ENCODE results near the gene PKD1L1.

Gene PKD1L1

DNA sequence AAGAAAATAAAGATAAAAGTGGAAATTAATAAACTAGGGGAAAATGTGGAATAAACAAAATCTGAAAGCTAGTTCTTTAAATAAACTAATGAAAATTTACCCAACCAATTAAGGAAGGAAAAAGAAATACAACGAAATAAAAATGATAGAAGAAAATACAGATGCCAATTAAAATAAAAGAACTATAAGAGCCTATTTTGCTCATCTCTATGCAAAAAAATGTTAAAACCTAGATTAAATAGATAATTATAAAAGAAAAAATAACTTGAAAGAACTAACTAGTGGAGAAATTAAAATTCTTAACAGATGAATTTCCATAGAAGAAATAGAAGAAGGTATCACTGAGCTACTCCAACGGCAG lies 32.7 kb downstream of the PKD1L1 start:
- no peak overlapping the region for H3K4me3 ChIP-seq (ENCODE audit: control insufficient read depth, low read depth, low read length)
- no peak for DNase-seq (ENCODE audit: low read depth)
- TF ChIP-seq, protein P1, sequence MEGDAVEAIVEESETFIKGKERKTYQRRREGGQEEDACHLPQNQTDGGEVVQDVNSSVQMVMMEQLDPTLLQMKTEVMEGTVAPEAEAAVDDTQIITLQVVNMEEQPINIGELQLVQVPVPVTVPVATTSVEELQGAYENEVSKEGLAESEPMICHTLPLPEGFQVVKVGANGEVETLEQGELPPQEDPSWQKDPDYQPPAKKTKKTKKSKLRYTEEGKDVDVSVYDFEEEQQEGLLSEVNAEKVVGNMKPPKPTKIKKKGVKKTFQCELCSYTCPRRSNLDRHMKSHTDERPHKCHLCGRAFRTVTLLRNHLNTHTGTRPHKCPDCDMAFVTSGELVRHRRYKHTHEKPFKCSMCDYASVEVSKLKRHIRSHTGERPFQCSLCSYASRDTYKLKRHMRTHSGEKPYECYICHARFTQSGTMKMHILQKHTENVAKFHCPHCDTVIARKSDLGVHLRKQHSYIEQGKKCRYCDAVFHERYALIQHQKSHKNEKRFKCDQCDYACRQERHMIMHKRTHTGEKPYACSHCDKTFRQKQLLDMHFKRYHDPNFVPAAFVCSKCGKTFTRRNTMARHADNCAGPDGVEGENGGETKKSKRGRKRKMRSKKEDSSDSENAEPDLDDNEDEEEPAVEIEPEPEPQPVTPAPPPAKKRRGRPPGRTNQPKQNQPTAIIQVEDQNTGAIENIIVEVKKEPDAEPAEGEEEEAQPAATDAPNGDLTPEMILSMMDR (IDR thresholded peaks at IDR 0.05; ENCODE audit: control insufficient read depth, insufficient read depth, low read depth, low read length, missing control alignments) = no peak

DNA sequence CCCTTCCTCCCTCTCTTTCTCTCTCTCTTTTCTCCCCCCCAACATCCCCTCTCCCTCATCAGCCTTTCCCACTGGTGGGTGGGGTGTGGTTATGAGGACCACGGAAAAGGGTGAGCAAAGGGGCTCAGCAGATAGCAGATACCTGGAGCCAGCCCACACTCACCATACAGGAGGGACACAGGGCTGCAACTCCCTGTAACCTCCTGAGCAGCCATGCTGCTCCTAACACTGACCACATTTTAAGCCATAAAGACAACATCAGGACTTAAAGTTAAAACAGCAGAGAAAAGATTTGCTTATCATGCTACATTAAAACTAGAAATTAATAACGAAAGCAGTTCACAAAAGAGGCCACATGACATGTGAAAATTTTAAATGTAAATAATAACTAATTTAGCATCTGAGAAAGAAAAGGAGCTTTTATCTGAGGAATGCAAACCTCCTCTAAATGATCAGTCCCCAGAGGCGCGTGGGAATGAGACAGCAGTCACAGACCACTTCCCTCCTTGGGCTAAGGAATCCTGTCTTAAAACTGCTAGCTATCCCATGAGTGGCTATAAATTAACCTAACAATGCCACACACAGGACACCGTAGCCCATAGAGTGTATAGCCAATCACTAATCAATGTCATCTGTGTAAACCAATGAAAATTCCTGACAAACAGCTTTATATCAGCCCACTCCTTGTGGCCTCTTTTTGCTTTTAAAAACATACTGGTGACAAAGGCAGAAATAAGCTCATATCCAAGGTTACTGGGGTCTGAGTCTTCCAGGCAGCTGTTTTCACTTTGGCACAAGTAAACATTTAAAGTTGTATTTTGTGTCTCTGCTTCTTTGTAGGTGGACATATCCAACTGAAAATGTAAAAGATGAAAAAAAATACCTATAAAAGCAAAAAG lies 33.3 kb downstream of the PKD1L1 start:
- DNase-seq (ENCODE audit: low read depth) = no peak
- no peak overlapping the region for H3K4me3 ChIP-seq (ENCODE audit: control insufficient read depth, low read depth, low read length)
- TF ChIP-seq, protein P1 (IDR thresholded peaks at IDR 0.05; ENCODE audit: control insufficient read depth, insufficient read depth, low read depth, low read length, missing control alignments) = no peak

DNA sequence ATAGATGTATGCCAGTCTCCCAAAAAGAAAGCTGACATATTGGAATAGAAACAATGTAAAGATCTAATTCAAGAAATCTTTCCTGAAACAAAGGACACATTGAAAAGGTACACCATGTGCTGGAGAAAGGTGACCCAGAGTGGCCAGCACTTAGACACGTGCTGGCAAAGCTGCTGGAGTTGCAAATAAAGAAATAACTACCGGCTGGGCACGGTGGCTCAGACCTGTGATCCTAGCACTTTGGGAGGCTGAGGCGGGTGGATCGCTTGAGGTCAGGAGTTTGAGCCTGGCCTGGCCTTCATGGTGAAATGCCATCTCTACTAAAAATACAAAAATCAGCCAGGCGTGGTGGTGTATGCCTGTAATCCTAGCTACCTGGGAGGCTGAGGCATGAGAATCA lies 35.9 kb downstream of the PKD1L1 start:
- no peak overlapping the region for H3K4me3 ChIP-seq (ENCODE audit: control insufficient read depth, low read depth, low read length)
- no peak for DNase-seq (ENCODE audit: low read depth)
- TF ChIP-seq, protein P1 (IDR thresholded peaks at IDR 0.05; ENCODE audit: control insufficient read depth, insufficient read depth, low read depth, low read length, missing control alignments) = no peak

DNA sequence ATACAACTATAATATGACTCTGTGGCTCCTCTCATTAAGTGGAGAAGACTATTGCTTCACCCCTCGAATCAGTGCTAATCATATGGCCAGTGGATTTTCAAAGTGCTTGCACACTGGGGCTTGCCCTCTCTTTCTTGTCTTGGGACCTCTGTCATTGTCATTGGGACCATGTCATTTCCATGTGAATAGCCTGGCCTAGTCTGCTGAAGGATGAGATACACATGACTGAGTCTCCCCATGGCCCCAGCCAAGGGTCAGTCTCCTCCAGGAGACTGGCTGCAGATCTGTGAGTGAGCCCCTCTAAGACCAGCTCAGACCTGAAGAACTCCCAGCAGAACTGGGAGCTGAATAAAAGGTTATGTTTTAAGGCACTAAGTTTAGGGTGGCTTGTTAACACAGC lies 39.5 kb downstream of the PKD1L1 start:
- H3K4me3 ChIP-seq (ENCODE audit: control insufficient read depth, low read depth, low read length) = no peak overlapping the region
- TF ChIP-seq, protein P1 (IDR thresholded peaks at IDR 0.05; ENCODE audit: control insufficient read depth, insufficient read depth, low read depth, low read length, missing control alignments) = no peak
- DNase-seq (ENCODE audit: low read depth) = no peak

DNA sequence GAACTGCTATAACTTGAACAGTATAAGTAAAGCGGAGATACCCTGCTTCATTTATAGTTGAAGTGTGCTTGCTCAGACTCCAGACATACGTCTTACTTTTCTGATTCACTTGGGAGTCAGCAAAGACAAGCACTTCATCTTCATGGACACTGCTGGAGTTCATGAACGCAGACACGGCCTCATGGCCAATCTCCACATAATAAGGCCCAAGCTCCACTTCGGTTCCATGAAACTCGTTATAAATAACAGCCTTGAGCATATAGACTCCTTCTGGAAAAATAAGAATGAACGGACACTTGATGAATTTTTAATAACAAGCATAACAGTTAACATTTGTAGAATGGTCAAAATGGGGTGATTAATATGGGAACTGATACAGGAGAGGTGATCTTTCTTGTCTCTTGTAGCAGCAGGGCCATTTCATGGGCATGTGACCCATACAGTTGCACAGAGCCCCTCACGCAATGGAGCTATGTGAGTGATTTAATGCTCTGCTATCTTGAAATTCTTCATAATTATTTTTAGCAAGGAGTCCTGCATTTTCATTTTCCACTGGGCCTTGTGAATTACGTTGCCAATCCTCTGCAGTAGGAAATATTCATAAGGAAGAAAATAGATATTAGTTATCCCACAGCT lies 40.2 kb downstream of the PKD1L1 start:
- H3K4me3 ChIP-seq (ENCODE audit: control insufficient read depth, low read depth, low read length) = no peak overlapping the region
- TF ChIP-seq, protein P1 (IDR thresholded peaks at IDR 0.05; ENCODE audit: control insufficient read depth, insufficient read depth, low read depth, low read length, missing control alignments) = no peak
- DNase-seq (ENCODE audit: low read depth) = no peak

DNA sequence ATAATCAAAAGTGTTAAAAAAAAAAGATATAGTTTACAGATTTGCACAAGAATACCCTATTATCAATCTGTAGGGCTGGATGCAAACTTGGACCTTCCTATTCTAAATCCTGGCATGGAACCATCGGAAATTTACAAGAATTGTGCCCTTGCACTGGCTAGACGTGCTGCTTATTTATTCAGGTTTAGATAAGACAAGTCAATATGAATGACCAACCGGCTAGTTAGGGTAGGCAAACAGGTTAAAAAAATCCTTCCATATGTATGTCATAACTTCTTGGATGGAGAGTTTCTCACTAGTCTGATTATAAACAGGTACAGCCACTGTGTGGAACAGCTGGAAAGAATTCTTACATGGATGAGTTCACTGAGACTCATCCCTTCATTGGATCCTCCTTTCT lies 41.4 kb downstream of the PKD1L1 start:
- TF ChIP-seq, protein P1 (IDR thresholded peaks at IDR 0.05; ENCODE audit: control insufficient read depth, insufficient read depth, low read depth, low read length, missing control alignments) = no peak
- H3K4me3 ChIP-seq (ENCODE audit: control insufficient read depth, low read depth, low read length) = no peak overlapping the region
- no peak for DNase-seq (ENCODE audit: low read depth)

Data from AG09309 (cell line).